GM10266 (cell line): ENCODE measurements around the gene CMTM4.
"Not testable (repeated sequence)": the region's sequence is repeated elsewhere in the genome, so short reads cannot be mapped to it uniquely, and the experiment has no call there.

Experiments
- DNase-seq: peaks from one replicate; pipeline ENCODE4 v3.0.0; 2012; ENCODE audit errors: extremely low spot score
- TF ChIP-seq, protein P1 (sequence below): IDR thresholded peaks from 2 replicates; pipeline ENCODE4 v1.5.1; 2012; ENCODE audit warnings: mild to moderate bottlenecking, low read depth; ENCODE audit not compliant: control insufficient read depth, insufficient read depth; ENCODE audit errors: missing control alignments

Gene CMTM4

GRCh38 chr16:66687906-66688625 is 8.5 kb downstream of the CMTM4 start:
- TF ChIP-seq, protein P1, sequence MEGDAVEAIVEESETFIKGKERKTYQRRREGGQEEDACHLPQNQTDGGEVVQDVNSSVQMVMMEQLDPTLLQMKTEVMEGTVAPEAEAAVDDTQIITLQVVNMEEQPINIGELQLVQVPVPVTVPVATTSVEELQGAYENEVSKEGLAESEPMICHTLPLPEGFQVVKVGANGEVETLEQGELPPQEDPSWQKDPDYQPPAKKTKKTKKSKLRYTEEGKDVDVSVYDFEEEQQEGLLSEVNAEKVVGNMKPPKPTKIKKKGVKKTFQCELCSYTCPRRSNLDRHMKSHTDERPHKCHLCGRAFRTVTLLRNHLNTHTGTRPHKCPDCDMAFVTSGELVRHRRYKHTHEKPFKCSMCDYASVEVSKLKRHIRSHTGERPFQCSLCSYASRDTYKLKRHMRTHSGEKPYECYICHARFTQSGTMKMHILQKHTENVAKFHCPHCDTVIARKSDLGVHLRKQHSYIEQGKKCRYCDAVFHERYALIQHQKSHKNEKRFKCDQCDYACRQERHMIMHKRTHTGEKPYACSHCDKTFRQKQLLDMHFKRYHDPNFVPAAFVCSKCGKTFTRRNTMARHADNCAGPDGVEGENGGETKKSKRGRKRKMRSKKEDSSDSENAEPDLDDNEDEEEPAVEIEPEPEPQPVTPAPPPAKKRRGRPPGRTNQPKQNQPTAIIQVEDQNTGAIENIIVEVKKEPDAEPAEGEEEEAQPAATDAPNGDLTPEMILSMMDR, result no peak
- no peak for DNase-seq

- not testable (repeated sequence) for DNase-seq
Measured at GRCh38 chr16:66685501-66686115, 10.9 kb downstream of the CMTM4 start.

- no peak for DNase-seq
Measured at GRCh38 chr16:66682271-66682670, 14.3 kb downstream of the CMTM4 start.

GRCh38 chr16:66681676-66682075 is 14.9 kb downstream of the CMTM4 start:
- no peak for DNase-seq
- TF ChIP-seq, protein P1, result no peak

More at GRCh38 chr16:66682271-66682670, 14.3 kb downstream of the CMTM4 start:
- TF ChIP-seq, protein P1, result no peak

DNA sequence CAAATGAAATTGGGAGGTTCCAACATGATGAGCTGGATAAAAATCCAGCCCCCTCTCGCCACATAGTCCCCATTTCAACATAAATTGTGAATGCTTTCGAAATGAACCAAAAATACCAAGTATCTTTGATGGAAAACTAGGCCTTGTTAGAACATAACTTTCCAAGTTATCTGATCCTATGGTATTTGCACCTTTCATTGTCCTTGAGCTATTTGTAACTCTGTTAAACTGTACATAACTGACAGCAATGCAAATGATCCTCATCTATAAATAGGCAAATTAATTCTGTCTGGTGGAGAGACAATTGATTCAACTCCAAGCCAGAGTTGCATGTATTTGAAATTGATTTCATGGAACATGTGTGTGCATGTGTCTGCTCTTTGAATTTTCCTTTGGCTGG is 18.2 kb downstream of the CMTM4 start:
- TF ChIP-seq, protein P1, result no peak
- no peak for DNase-seq

DNA sequence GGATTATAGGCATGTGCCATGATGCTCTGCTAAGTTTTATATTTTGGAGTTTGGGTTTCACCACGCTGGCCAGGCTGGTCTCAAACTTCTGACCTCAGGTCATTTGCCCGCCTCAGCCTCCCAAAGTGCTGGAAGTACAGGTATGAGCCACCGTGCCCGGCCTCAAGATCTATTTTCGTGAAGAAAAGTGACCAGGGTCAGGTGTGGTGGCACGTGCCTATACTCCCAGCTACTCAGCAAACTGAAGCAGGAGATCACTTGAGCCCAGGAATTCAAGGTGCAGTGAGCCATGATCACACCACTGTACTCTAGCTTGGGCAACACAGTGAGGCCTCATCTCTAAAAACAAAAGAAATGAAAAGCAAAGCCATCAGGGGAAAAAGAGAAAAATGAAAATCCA is 18.7 kb downstream of the CMTM4 start:
- TF ChIP-seq, protein P1, result no peak
- no peak for DNase-seq

DNA sequence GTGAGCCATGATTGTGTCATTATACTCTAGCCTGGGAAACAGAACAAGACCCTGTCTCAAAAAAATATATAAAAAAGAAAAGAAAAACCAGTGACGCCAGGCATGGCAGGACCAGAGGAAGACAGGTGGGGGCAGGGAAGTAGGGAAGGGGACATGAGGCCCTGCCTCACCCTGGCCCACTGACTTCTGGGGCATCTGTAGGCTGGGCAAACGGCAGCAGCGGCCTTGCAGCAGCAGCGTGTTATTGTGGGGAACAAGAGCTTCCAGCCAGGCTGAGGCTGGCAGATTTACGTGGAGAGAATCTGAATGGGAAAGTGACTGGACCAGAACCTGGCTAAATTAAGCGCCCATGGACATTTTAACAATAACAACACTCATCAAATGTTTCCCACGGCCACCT is 19.4 kb downstream of the CMTM4 start:
- TF ChIP-seq, protein P1, result no peak
- DNase-seq, result no peak
